MM.1S (cell line): ENCODE data around the gene IL18RAP.

Experiments
- DNase-seq: peaks from one replicate; pipeline ENCODE4 v3.0.0-alpha.2; 2015
- H2AFZ ChIP-seq: fragments of 300-600 bp; sonication (generic); 2 replicates; pipeline ENCODE4 v1.6.0; 2016; ENCODE audit warnings: antibody characterized with exemption, low read length
- H3F3A ChIP-seq: fragments of 300-600 bp; sonication (generic); 2 replicates; pipeline ENCODE4 v1.6.1; 2016; ENCODE audit warnings: mild to moderate bottlenecking, antibody characterized with exemption, low read length, moderate library complexity, mixed read lengths; ENCODE audit not compliant: insufficient read depth
- H3K27ac ChIP-seq: fragments of 300-600 bp; sonication (generic); 2 replicates; pipeline ENCODE4 v1.5.1; 2016; ENCODE audit warnings: mild to moderate bottlenecking, low read length
- H3K27me3 ChIP-seq: fragments of 300-600 bp; sonication (generic); replicated peaks from 2 replicates; pipeline ENCODE4 v1.6.0; 2016; ENCODE audit warnings: low read length; ENCODE audit not compliant: insufficient read depth
- H3K36me3 ChIP-seq: fragments of 300-600 bp; sonication (generic); replicated peaks from 2 replicates; pipeline ENCODE4 v1.6.1; 2016; ENCODE audit warnings: mild to moderate bottlenecking, low read length, mixed read lengths; ENCODE audit not compliant: insufficient read depth
- H3K4me1 ChIP-seq: fragments of 300-600 bp; sonication (generic); 2 replicates; pipeline ENCODE4 v1.6.1; 2016; ENCODE audit warnings: low read length, mixed read lengths
- H3K4me2 ChIP-seq: fragments of 300-600 bp; sonication (generic); 2 replicates; pipeline ENCODE4 v1.6.0; 2016; ENCODE audit warnings: low read depth, low read length
- H3K4me3 ChIP-seq: fragments of 300-600 bp; sonication (generic); 2 replicates; pipeline ENCODE4 v1.5.1; 2016; ENCODE audit warnings: low read length, mixed read lengths
- H3K79me2 ChIP-seq: fragments of 300-600 bp; sonication (generic); 2 replicates; pipeline ENCODE4 v1.6.1; 2016; ENCODE audit warnings: mixed run types, low read length, mixed read lengths
- H3K9ac ChIP-seq: fragments of 300-600 bp; sonication (generic); 2 replicates; pipeline ENCODE4 v1.6.1; 2016; ENCODE audit warnings: low read length, mixed read lengths
- H3K9me2 ChIP-seq: fragments of 300-600 bp; sonication (generic); replicated peaks from 2 replicates; pipeline ENCODE4 v1.6.1; 2016; ENCODE audit warnings: mild to moderate bottlenecking, low read length, mixed read lengths; ENCODE audit not compliant: insufficient read depth
- H3K9me3 ChIP-seq: fragments of 300-600 bp; sonication (generic); replicated peaks from 2 replicates; pipeline ENCODE4 v1.6.1; 2016; ENCODE audit warnings: mild to moderate bottlenecking, low read length, mixed read lengths; ENCODE audit not compliant: insufficient read depth
- H4K20me1 ChIP-seq: fragments of 300-600 bp; sonication (generic); 2 replicates; pipeline ENCODE4 v1.6.1; 2016; ENCODE audit warnings: mild to moderate bottlenecking, low read length, moderate library complexity, mixed read lengths; ENCODE audit not compliant: insufficient read depth
- CTCF ChIP-seq: fragments of 300-600 bp; sonication (generic); IDR thresholded peaks from 2 replicates; pipeline ENCODE4 v1.5.1; 2016; ENCODE audit warnings: antibody characterized with exemption, low read length, mixed read lengths
- EZH2 ChIP-seq: fragments of 300-600 bp; sonication (generic); optimal IDR thresholded peaks from 2 replicates; pipeline ENCODE3; 2017; ENCODE audit warnings: low read depth, mild to moderate bottlenecking, antibody characterized with exemption, low read length, mixed read lengths
- EZH2phosphoT487 ChIP-seq: fragments of 300-600 bp; sonication (generic); IDR thresholded peaks from 2 replicates; pipeline ENCODE4 v1.6.1; 2018; ENCODE audit warnings: antibody characterized with exemption, low read length

The IL18RAP gene

DNA sequence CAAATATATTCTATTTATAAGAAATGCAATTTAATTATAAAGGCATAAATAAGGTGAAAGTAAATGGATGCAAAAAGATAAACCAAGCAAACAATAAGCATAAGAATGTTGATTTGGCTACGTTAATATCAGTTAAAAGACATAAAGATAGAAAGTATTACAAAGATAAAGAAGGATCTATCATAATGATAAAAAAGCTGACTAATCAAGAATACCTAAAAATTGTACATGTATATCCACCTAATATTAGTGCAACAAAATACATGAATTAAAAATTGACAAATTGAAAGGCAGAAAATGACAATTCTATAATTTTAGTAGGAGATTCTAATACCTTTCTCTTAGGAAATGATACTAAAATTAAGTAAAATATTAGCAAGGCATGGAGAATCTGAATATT lies 71.6 kb downstream of the IL18RAP start:
- H3F3A ChIP-seq: no peaks in the 10 kb centered on the region
- H3K27ac ChIP-seq: no peak overlapping the region
- H4K20me1 ChIP-seq: no peaks in the 10 kb centered on the region
- no peak overlapping the region for H2AFZ ChIP-seq
- no peaks in the 10 kb centered on the region for H3K27me3 ChIP-seq
- no peaks in the 10 kb centered on the region for H3K79me2 ChIP-seq
- H3K4me2 ChIP-seq: no peak overlapping the region
- H3K9me2 ChIP-seq: no peaks in the 10 kb centered on the region
- H3K9me3 ChIP-seq: no peaks in the 10 kb centered on the region
- H3K9ac ChIP-seq: no peak overlapping the region
- H3K4me3 ChIP-seq: no peak overlapping the region
- no peaks in the 10 kb centered on the region for H3K36me3 ChIP-seq
- no peaks in the 10 kb centered on the region for H3K4me1 ChIP-seq
- TF ChIP-seq EZH2phosphoT487 (no peak), CTCF (no peak), EZH2 (no peak)
- no peak for DNase-seq

DNA sequence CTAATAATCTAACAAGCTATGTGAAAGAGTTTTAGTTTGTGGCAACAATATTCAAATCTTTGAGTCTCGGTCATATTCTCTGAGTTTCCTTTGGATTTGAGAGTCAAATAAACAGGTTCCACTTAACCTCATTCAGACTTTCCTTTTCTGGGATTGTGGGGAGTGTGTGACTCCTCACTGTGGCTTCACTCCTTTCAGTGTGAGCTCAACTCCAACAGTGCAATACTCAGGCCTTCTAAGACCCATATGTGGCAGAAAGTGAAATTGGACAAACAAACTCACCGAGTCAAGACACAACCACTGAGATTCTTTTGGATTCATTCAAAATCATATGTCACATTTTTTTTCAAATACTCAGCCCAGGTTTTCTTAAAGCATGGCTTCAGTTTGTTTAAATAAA lies 75.5 kb downstream of the IL18RAP start:
- Histone ChIP-seq H2AFZ (no peak overlapping the region), H3K9ac (no peak overlapping the region), H3K9me2 (no peaks in the 10 kb centered on the region), H4K20me1 (no peaks in the 10 kb centered on the region), H3K4me1 (no peaks in the 10 kb centered on the region), H3F3A (no peaks in the 10 kb centered on the region), H3K79me2 (no peaks in the 10 kb centered on the region), H3K4me3 (no peak overlapping the region), H3K27ac (no peak overlapping the region), H3K4me2 (no peak overlapping the region), H3K36me3 (no peaks in the 10 kb centered on the region), H3K27me3 (no peaks in the 10 kb centered on the region), H3K9me3 (no peaks in the 10 kb centered on the region)
- TF ChIP-seq EZH2: no peak
- DNase-seq: no peak

GRCh38 chr2:102499558-102499957 lies 76.6 kb downstream of the IL18RAP start:
- Histone ChIP-seq H3K9me3 (no peaks in the 10 kb centered on the region), H3K4me1 (no peaks in the 10 kb centered on the region), H3K4me3 (no peak overlapping the region), H3K27me3 (no peaks in the 10 kb centered on the region), H2AFZ (no peak overlapping the region), H3K79me2 (no peaks in the 10 kb centered on the region), H3K27ac (no peak overlapping the region), H3K9me2 (no peaks in the 10 kb centered on the region), H3F3A (no peaks in the 10 kb centered on the region), H3K4me2 (no peak overlapping the region), H3K9ac (no peak overlapping the region), H4K20me1 (no peaks in the 10 kb centered on the region), H3K36me3 (no peaks in the 10 kb centered on the region)
- DNase-seq: no peak
- no peak for TF ChIP-seq EZH2phosphoT487
- no peak for TF ChIP-seq CTCF
- TF ChIP-seq EZH2: no peak
